NOMO-1 treated with dmso at 0.1 percent for 144 hours (cell line): ENCODE data around the gene GALNT2.

Source experiments
- DNase-seq: peaks from one replicate; lab custom pipeline; 2025; ENCODE audit not compliant: unreplicated experiment; lab: John Stamatoyannopoulos, UW

Gene GALNT2

DNA sequence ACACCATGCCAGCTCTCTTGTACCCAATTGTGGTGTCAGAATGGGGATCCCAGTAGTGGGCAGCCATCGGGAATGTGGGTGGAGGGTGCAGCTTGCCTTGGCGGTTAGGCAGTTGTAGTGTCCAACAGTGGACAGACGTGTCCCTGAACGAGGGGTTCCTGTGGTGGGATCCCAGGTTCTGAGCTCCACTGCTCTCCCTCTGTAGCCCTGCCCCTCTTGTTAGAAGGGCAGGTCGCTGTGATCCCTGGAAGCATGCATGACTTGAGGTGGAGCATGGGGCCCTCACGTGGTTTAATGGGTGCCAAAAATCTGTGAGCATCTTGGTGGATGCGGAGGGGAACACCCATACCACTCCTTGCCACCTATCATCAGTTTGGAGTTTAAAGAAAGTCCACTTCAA is 4.3 kb downstream of the GALNT2 start:
- no peak for DNase-seq

- no peak for DNase-seq
Observed at GRCh38 chr1:230072296-230072695, 5.3 kb downstream of the GALNT2 start.

DNA sequence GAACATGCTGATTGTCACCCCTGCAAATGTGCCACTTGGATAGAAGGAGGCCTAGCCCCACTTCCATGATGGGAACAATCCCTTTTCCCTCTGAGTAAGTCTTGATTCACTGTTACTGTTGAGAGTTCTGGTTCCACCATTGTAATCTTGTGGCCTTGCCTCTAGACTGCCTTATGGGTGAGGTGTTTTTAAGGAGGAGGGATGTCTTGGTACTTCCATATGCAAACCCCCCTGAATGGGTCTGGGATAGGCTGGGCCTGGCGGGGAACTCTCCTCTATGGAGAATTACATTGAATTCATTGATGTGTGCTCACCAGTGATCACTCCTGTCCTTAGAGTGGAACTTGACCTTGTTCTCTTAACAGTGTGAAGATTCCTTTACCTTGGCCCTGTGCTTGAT is 5.8 kb downstream of the GALNT2 start:
- DNase-seq: no peak

GRCh38 chr1:230073371-230074035 is 6.5 kb downstream of the GALNT2 start:
- no peak for DNase-seq

GRCh38 chr1:230074270-230074669 is 7.2 kb downstream of the GALNT2 start:
- no peak for DNase-seq

- no peak for DNase-seq
Observed at GRCh38 chr1:230074762-230075161, 7.7 kb downstream of the GALNT2 start.

GRCh38 chr1:230076121-230076520 is 9.1 kb downstream of the GALNT2 start:
- no peak for DNase-seq

- DNase-seq: no peak
Observed at GRCh38 chr1:230077011-230077410, 10.0 kb downstream of the GALNT2 start.

- no peak for DNase-seq
Observed at GRCh38 chr1:230077436-230078213, 10.6 kb downstream of the GALNT2 start.

GRCh38 chr1:230079199-230080024 is 12.4 kb downstream of the GALNT2 start:
- DNase-seq: no peak

GRCh38 chr1:230080822-230081221 is 13.8 kb downstream of the GALNT2 start:
- no peak for DNase-seq

- no peak for DNase-seq
Observed at GRCh38 chr1:230081751-230082150, 14.7 kb downstream of the GALNT2 start.

DNA sequence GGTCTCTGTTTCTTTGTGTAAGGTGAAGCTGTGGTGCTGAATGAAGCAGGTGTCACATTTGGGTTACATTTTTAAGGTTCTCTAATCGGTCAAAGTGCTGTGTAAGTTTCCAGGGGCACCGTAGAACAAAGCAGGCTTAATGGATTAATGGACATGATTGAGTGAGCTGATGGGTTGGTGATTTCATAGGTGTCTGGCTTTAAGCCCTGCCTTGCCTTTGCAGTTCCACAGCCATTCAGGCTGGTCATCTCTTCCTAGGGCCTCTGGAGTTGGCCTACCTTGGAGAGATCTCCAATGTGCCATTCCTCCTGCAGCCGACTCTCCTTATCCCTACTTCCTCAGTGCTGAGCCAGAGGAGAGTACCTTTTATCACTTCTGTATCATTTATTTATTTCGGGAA is 15.2 kb downstream of the GALNT2 start:
- DNase-seq: no peak

DNA sequence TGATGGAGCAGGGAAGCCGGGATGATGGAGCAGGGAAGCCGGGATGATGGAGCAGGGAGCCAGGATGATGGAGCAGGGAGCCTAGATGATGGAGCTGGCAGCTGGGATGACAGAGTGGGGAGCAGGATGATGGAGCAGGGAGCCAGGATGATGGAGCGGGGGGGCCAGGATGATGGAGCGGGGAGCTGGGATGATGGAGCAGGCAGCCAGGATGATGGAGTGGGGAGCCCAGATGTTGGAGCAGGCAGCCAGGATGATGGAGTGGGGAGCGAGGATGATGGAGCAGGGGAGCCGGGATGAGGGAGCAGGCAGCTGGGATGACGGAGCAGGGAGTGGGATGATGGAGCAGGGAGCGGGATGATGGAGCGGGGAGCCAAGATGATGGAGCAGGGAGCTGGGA is 16.0 kb downstream of the GALNT2 start:
- DNase-seq: no peak

GRCh38 chr1:230083746-230084407 is 16.8 kb downstream of the GALNT2 start:
- no peak for DNase-seq

DNA sequence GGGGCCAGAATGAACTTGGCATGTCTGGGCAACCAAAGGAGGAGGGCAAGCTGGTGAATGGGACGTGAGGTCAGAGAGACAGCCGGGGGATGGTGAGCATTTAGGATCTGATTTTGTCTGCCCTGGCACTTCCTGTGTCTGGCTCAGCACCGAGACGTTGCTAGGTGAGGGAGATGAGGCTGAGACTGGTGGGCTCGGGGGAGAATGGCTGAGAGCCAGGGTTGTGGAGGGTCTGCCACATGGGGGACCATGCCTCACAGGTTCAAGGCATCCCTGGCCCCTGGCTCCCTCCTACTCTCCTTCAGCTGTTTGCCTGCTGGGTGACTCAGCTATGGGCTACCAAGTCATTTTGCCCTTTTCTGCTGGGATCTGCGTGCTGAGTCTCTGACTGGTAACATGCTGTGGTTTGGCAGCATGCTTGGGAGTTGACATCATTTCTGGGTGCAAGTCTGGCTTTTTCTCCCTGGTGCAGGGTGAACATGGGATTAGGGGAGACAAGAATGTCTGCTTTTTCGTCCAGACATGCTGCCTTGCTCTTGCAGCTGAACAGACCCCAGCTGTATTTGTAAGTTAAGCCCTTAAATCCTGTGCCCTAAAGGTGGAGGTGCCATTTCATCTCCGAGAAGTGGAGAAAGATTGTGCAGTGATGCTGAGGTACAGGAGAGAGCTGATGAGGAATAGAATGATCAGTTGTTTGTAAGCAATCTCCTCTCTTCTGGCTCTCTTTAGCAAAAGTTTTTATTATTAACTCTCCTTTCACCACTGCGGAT is 17.6 kb downstream of the GALNT2 start:
- no peak for DNase-seq

DNA sequence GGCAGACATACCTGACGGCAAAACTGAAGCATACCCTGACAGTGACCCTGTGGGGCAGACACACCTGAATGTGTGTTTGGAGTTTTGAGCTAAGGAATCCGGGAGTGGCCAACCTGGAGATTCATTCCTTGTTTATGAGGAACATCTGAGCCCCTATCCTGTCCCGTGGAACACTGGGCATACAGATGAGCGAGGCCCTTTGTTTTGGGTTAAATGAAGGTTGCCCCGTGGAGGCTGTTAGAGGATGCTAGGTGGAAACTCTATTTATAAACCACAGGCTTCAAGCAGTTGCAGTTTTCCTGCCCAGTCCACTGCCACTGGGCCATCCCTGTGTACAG is 18.1 kb downstream of the GALNT2 start:
- DNase-seq: no peak

DNA sequence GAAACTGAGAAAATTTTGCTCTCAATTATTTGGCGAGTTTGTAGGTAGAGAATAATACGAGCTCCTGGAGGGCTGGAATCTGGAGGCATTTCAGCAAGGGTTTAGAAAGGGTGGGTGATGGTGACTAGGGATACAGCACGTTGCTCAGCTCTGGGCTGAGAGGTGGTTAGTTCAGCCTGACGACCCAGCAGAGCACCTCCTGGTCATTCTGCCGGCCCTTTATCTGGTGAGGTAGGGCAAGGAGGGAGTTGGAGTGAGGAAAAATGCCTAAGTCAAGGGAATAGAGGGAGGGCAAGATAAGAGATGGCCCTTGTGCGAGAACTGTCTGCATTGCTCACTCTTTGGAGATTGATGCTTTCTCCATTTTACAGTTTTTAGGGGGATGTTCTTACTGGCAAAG is 19.1 kb downstream of the GALNT2 start:
- DNase-seq: no peak

DNA sequence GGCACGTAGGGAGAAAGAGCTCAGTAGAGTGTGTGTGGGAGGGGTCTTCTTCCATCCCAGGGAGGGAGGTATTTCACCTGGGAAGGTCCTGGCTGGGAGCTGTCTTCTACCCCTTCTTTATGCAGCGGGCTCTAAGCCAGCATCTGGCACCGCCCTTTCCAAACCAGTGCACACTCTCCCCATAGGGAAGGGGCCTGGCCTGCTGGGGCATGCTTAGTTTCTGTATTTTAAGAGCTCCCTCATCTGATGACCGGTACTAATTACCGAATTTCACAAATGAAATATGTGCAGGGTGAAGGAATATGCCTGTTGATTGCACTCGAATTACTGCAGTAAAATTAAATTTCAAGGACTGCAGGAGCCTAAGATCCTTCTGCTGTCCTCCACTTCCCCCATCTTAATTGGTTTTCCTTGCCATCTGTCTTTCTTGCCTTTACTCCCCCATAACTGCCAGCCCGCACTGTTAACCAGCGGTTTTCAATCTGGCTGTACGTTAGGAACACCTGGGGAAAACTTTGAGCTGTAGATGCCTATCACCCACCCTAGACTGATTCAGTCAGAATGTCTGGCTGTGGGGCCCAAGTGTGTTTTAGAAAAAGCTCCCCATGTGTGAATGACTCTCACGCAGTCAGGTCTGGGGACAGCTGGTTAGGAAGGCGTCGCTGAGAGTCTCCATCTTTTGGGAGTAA is 20.1 kb downstream of the GALNT2 start:
- no peak for DNase-seq

DNA sequence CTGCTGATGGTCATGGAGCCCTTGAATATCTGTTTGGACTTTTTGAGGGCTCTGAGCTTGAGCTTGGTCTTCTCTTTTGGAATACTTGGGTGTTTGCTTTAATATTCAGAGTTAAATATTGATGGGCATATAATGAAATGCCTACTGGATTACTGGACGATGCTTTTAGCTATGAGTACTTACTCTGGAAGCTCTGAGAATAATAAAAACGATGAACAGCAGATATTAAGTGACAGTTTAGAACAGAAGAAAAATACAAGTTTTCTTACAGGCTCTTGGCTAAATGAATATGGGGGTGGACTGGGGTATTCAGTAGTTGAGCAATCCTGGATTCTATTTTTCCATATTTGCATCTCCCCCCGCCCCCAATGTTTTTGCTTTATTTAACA is 20.7 kb downstream of the GALNT2 start:
- DNase-seq: no peak
